ENCODE results near the gene DOCK3.
"Not testable (repeated sequence)": the region's sequence is repeated elsewhere in the genome, so short reads cannot be mapped to it uniquely, and the experiment has no call there.

DOCK3 gene

GRCh38 chr3:51306093-51306492, 631.4 kb downstream of the DOCK3 start:
- no peak for ATAC-seq
- TF ChIP-seq OSR1 (CRISPR knock-in tag; IDR thresholded peaks at IDR 0.05): no peak
- TF ChIP-seq TCF4 (CRISPR knock-in tag; IDR thresholded peaks at IDR 0.05; ENCODE audit: borderline replicate concordance): no peak
- no peak for TF ChIP-seq ESRRG (CRISPR knock-in tag; IDR thresholded peaks at IDR 0.05)
- TF ChIP-seq GLIS3 (CRISPR knock-in tag; IDR thresholded peaks at IDR 0.05): no peak
- TF ChIP-seq ZFP30 (CRISPR knock-in tag; IDR thresholded peaks at IDR 0.05): no peak
- no peak for TF ChIP-seq ZNF8 (CRISPR knock-in tag; IDR thresholded peaks at IDR 0.05)
- TF ChIP-seq ARNTL (CRISPR knock-in tag; IDR thresholded peaks at IDR 0.05; ENCODE audit: borderline replicate concordance, low read depth): no peak
- TF ChIP-seq PATZ1 (CRISPR knock-in tag; IDR thresholded peaks at IDR 0.05; ENCODE audit: borderline replicate concordance): no peak

GRCh38 chr3:51307458-51307857, 632.7 kb downstream of the DOCK3 start:
- no peak for TF ChIP-seq POU6F1 (CRISPR knock-in tag; IDR thresholded peaks at IDR 0.05; ENCODE audit: borderline replicate concordance, low read depth)
- no peak for TF ChIP-seq GLIS3 (CRISPR knock-in tag; IDR thresholded peaks at IDR 0.05)
- TF ChIP-seq PPARA (CRISPR knock-in tag; IDR thresholded peaks at IDR 0.05; ENCODE audit: borderline replicate concordance): no peak
- TF ChIP-seq OSR1 (CRISPR knock-in tag; IDR thresholded peaks at IDR 0.05): no peak
- no peak for TF ChIP-seq TOX (CRISPR knock-in tag; IDR thresholded peaks at IDR 0.05; ENCODE audit: borderline replicate concordance)
- TF ChIP-seq ESRRG (CRISPR knock-in tag; IDR thresholded peaks at IDR 0.05): no peak
- no peak for TF ChIP-seq TCF4 (CRISPR knock-in tag; IDR thresholded peaks at IDR 0.05; ENCODE audit: borderline replicate concordance)
- TF ChIP-seq ZFP30 (CRISPR knock-in tag; IDR thresholded peaks at IDR 0.05): no peak
- TF ChIP-seq SNAI2 (CRISPR knock-in tag; IDR thresholded peaks at IDR 0.05): no peak
- no peak for TF ChIP-seq ZNF565 (CRISPR knock-in tag; conservative IDR thresholded peaks at IDR 0.05; ENCODE audit: low read depth)
- TF ChIP-seq, protein P1, sequence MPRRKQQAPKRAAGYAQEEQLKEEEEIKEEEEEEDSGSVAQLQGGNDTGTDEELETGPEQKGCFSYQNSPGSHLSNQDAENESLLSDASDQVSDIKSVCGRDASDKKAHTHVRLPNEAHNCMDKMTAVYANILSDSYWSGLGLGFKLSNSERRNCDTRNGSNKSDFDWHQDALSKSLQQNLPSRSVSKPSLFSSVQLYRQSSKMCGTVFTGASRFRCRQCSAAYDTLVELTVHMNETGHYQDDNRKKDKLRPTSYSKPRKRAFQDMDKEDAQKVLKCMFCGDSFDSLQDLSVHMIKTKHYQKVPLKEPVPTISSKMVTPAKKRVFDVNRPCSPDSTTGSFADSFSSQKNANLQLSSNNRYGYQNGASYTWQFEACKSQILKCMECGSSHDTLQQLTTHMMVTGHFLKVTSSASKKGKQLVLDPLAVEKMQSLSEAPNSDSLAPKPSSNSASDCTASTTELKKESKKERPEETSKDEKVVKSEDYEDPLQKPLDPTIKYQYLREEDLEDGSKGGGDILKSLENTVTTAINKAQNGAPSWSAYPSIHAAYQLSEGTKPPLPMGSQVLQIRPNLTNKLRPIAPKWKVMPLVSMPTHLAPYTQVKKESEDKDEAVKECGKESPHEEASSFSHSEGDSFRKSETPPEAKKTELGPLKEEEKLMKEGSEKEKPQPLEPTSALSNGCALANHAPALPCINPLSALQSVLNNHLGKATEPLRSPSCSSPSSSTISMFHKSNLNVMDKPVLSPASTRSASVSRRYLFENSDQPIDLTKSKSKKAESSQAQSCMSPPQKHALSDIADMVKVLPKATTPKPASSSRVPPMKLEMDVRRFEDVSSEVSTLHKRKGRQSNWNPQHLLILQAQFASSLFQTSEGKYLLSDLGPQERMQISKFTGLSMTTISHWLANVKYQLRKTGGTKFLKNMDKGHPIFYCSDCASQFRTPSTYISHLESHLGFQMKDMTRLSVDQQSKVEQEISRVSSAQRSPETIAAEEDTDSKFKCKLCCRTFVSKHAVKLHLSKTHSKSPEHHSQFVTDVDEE (CRISPR knock-in tag; IDR thresholded peaks at IDR 0.05): no peak
- TF ChIP-seq ZC3H10 (CRISPR knock-in tag; IDR thresholded peaks at IDR 0.05): no peak
- TF ChIP-seq, protein P2, sequence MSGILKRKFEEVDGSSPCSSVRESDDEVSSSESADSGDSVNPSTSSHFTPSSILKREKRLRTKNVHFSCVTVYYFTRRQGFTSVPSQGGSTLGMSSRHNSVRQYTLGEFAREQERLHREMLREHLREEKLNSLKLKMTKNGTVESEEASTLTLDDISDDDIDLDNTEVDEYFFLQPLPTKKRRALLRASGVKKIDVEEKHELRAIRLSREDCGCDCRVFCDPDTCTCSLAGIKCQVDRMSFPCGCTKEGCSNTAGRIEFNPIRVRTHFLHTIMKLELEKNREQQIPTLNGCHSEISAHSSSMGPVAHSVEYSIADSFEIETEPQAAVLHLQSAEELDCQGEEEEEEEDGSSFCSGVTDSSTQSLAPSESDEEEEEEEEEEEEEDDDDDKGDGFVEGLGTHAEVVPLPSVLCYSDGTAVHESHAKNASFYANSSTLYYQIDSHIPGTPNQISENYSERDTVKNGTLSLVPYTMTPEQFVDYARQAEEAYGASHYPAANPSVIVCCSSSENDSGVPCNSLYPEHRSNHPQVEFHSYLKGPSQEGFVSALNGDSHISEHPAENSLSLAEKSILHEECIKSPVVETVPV (CRISPR knock-in tag; IDR thresholded peaks at IDR 0.05): no peak
- TF ChIP-seq ARNTL (CRISPR knock-in tag; IDR thresholded peaks at IDR 0.05; ENCODE audit: borderline replicate concordance, low read depth): no peak
- no peak for TF ChIP-seq PATZ1 (CRISPR knock-in tag; IDR thresholded peaks at IDR 0.05; ENCODE audit: borderline replicate concordance)
- TF ChIP-seq BACH2 (CRISPR knock-in tag; IDR thresholded peaks at IDR 0.05; ENCODE audit: borderline replicate concordance): no peak
- no peak for TF ChIP-seq RARB (CRISPR knock-in tag; IDR thresholded peaks at IDR 0.05)
- no peak for TF ChIP-seq ZFP3 (CRISPR knock-in tag; IDR thresholded peaks at IDR 0.05)
- no peak for TF ChIP-seq ZNF70 (CRISPR knock-in tag; IDR thresholded peaks at IDR 0.05)
- ATAC-seq: no peak

DNA sequence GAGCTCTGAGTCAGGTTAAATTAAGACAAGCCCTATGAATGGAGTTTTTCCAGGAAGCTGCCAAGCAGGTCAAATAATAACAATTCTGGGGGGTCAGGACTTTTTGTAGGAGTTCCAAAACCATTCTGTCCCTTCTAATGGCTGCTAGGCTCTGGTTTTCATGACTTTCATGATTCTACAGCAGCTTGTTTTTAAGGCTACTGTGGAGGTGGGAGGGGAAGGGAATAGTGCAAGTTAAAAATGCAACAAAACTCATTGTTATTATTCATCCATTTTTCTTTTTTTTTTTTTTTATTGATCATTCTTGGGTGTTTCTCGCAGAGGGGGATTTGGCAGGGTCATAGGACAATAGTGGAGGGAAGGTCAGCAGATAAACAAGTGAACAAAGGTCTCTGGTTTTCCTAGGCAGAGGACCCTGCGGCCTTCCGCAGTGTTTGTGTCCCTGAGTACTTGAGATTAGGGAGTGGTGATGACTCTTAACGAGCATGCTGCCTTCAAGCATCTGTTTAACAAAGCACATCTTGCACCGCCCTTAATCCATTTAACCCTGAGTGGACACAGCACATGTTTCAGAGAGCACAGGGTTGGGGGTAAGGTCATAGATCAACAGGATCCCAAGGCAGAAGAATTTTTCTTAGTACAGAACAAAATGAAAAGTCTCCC, 633.3 kb downstream of the DOCK3 start:
- ATAC-seq: not testable (repeated sequence)
